Measurements from ENCODE around the gene PIF1.

- TF ChIP-seq, protein P1, sequence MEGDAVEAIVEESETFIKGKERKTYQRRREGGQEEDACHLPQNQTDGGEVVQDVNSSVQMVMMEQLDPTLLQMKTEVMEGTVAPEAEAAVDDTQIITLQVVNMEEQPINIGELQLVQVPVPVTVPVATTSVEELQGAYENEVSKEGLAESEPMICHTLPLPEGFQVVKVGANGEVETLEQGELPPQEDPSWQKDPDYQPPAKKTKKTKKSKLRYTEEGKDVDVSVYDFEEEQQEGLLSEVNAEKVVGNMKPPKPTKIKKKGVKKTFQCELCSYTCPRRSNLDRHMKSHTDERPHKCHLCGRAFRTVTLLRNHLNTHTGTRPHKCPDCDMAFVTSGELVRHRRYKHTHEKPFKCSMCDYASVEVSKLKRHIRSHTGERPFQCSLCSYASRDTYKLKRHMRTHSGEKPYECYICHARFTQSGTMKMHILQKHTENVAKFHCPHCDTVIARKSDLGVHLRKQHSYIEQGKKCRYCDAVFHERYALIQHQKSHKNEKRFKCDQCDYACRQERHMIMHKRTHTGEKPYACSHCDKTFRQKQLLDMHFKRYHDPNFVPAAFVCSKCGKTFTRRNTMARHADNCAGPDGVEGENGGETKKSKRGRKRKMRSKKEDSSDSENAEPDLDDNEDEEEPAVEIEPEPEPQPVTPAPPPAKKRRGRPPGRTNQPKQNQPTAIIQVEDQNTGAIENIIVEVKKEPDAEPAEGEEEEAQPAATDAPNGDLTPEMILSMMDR (IDR thresholded peaks at IDR 0.05), result no peak
- no peak for TF ChIP-seq POLR2A (IDR thresholded peaks at IDR 0.05)
These were observed 19.8 kb upstream of the PIF1 start for GRCh38 chr15:64845183-64845611.

Data from adrenal gland (tissue), 5 donors.